ENCODE results near the gene GNG12.

The GNG12 gene

DNA sequence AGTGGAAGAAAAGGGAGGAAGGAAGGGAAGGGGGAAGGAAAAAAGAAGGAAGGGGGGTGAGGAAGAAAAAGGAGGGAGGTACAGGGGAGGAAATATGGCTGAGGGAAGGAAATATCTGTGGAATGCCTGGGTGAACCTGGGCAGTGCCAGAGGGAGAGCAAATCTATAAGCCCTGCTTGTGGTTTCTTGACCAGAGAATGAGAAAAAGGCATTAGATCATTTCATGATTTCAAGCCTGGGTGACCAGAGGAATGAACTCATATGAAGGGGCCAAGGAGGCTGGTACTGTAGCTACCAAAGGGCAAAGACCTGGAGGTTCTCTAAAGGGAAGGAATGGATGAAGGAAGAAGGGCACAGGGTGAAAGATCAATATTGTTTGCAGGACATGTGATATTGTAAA lies 31.4 kb downstream of the GNG12 start:
- TF ChIP-seq CTCF (IDR thresholded peaks at IDR 0.05) = no peak

DNA sequence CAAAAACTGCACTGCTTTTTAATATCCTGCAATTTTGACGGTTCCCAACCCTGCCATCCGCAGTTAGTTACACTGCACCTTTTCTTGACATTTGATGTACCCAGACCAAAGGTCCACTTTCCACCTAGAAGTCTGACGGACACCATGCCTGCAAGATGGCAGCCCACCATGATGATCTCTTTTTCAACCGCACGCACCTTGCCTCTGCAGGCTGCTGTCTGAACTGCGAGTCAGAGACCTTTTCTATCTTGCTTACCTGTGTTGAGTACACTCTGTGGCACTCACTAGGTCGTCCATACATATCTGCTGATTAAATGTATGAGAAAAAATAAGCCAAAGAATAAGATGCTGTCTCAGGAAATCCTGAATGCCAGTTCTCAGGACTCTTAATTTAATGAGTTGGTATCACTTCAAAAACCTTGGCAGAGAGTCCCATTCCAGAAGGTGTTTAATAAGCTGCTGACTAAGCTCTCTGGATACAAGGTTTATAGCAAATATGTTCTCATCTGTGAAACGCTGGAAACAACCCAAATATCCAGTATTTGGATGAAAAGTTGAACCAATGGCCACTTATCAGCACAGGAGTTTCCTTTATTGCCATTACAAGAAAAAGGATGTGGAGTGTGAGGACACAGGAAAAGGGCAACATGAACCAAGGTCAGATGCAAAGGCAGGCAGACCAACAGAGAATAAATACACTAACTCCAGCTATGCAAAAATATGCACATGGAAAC lies 37.9 kb downstream of the GNG12 start:
- TF ChIP-seq CTCF (IDR thresholded peaks at IDR 0.05) = no peak

- no peak for TF ChIP-seq CTCF (IDR thresholded peaks at IDR 0.05)
Observed at GRCh38 chr1:67793562-67793961, 39.7 kb downstream of the GNG12 start.

DNA sequence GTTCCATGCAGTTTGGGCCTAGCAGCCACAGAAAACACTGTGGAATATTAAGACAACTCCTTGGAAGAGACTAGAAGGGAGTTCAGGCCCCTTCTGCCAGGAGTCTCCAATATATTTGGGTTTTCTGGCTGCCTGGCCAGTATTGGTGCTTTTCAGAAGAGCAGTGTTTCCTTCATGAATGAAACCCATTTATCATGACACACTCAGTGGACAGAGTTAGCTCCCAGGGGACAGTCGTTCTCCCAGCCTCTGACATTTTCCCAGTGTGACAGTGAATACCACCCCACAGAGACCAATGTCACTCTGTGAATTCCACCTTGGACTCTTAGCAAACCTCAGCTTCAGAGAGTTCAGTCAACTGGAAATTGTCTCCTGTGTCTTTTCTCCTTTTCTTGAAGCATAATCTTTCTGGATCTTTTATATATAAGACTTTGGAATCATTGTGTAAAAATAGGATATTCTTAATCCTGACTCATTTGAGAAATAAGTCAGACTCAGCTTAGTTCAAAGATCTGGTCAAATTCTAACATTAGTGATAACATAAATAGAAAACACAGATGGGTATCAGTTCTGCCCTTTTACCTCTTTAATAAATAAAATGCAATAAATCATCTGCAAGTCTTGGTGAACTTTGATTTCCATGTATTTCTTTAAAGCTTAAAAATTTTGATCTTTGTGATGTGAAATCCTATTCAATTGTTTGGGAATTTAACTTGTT lies 40.4 kb downstream of the GNG12 start:
- TF ChIP-seq CTCF (IDR thresholded peaks at IDR 0.05) = no peak

DNA sequence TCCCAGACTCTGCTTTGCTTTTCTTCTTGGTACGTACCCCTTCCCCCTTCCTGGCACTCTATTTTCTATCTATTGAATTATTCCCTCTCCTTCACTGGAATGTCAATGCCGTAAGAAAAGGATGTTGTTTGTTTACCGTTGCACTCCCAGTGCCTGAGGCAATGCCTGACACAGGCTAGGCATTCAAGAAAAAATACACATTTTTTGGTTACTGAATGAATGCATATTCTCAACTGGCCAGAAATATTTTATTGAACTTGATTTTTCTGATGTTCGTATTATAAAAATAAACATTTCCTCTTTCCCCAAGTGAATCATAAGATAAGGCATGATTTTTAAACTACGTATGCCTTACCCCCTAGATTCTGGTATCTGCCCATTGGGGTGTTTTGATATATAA lies 41.2 kb downstream of the GNG12 start:
- no peak for TF ChIP-seq CTCF (IDR thresholded peaks at IDR 0.05)

DNA sequence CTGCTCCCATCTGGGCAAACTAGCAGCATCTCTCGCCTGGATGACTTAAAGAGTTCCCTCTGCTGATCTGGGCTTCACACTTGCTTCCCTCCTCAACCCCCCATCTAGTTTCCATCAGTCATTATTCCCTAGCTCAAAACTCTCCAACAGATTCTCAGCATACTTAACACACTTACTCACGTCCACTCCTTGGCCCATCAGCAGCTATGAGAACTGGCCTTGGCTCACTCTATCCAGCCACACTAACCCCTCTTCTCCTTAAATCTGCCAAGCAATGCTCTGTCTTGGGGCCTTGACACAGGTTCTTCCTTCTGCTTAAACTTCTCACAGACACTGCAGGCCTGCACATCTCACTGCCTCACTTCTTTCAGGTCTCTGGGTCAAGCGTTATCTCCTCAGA lies 41.6 kb downstream of the GNG12 start:
- no peak for TF ChIP-seq CTCF (IDR thresholded peaks at IDR 0.05)

DNA sequence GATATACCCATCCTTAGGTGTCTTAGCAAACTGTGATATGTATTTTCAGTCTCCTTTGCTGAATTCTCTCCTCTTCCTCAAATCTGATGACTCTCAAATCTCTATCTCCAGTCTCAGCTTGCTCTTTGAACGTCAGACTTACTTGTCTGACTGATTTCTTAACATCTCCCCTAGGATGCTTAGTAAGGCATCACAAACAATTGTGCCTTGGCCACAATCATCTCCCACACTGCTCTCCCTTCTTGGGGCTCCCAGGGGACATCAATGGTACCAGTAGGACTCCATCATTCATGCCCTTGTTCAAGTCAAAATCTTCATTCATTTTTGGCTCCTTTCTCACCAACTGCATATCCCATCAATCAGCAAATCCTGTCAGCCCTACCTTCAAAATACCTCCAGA lies 42.0 kb downstream of the GNG12 start:
- no peak for TF ChIP-seq CTCF (IDR thresholded peaks at IDR 0.05)
